Measurements from ENCODE around the gene DLL4.

Gene DLL4

GRCh38 chr15:40891810-40892446 is 37.2 kb upstream of the DLL4 start:
- Histone ChIP-seq H4K20me1 (ENCODE audit: control insufficient read depth, insufficient read depth, low read depth, low read length) (no peaks in the 10 kb centered on the region), H3K9me3 (ENCODE audit: control insufficient read depth, insufficient read depth, low read length) (no peaks in the 10 kb centered on the region), H3F3A (ENCODE audit: control insufficient read depth, insufficient read depth) (no peaks in the 10 kb centered on the region), H3K27me3 (ENCODE audit: control insufficient read depth, low read length) (no peaks in the 10 kb centered on the region), H3K4me2 (ENCODE audit: low read length) (peak overlapping the region; percentile 49), H3K4me3 (ENCODE audit: low read length) (no peak overlapping the region), H3K79me2 (ENCODE audit: control insufficient read depth, low read length) (peaks cover 20% of the 10 kb centered on the region), H3K9me2 (replicated peaks; ENCODE audit: control insufficient read depth, low read length) (no peaks in the 10 kb centered on the region), H3K36me3 (ENCODE audit: control insufficient read depth, low read length) (peaks cover 13% of the 10 kb centered on the region), H3K27ac (ENCODE audit: low read depth, low read length) (no peak overlapping the region), H3K4me1 (ENCODE audit: control insufficient read depth, low read length) (peaks cover 34% of the 10 kb centered on the region)
- no peak for TF ChIP-seq EZH2phosphoT487 (IDR thresholded peaks at IDR 0.05; ENCODE audit: borderline replicate concordance, low read length)
- peak; percentile 86 for TF ChIP-seq CTCF (IDR thresholded peaks at IDR 0.05; ENCODE audit: low read depth, low read length, poor library complexity, severe bottlenecking)

DNA sequence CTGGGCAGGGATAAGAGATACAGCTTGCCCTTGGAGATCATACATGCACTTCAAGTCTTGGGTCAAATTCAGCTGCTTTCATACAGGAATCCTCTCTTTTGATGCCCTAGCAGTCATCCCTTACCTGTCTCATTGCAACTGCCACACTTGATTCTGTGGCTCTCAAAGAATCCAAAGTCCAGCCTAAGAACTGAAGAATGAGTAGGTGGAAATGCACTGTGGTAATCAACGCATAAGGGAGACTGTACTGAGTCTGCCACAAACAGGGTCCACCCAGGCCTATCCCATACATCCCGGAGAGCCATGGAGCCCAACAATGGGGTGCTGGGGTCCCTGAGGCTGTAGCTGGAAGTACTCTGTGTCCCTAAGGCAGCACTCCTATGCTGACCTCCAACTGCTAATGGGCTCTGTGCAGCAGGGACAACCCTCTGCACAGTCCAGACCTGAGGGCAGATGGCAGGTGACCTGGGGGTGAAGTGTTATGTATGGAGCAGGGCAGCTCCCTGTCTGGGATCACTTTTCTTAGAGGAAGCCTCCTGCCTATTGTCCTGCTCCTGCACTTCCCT is 36.6 kb upstream of the DLL4 start:
- peaks cover 34% of the 10 kb centered on the region for H3K4me1 ChIP-seq (ENCODE audit: control insufficient read depth, low read length)
- TF ChIP-seq EZH2phosphoT487 (IDR thresholded peaks at IDR 0.05; ENCODE audit: borderline replicate concordance, low read length) (no peak), CTCF (IDR thresholded peaks at IDR 0.05; ENCODE audit: low read depth, low read length, poor library complexity, severe bottlenecking) (no peak)
- peaks cover 3% of the 10 kb centered on the region for H3F3A ChIP-seq (ENCODE audit: control insufficient read depth, insufficient read depth)
- no peak overlapping the region for H3K4me2 ChIP-seq (ENCODE audit: low read length)
- no peaks in the 10 kb centered on the region for H3K9me3 ChIP-seq (ENCODE audit: control insufficient read depth, insufficient read depth, low read length)
- peaks cover 17% of the 10 kb centered on the region for H3K36me3 ChIP-seq (ENCODE audit: control insufficient read depth, low read length)
- H3K27ac ChIP-seq (ENCODE audit: low read depth, low read length): no peak overlapping the region
- H3K4me3 ChIP-seq (ENCODE audit: low read length): no peak overlapping the region
- no peaks in the 10 kb centered on the region for H4K20me1 ChIP-seq (ENCODE audit: control insufficient read depth, insufficient read depth, low read depth, low read length)
- H3K79me2 ChIP-seq (ENCODE audit: control insufficient read depth, low read length): peaks cover 20% of the 10 kb centered on the region
- no peaks in the 10 kb centered on the region for H3K9me2 ChIP-seq (replicated peaks; ENCODE audit: control insufficient read depth, low read length)
- H3K27me3 ChIP-seq (ENCODE audit: control insufficient read depth, low read length): no peaks in the 10 kb centered on the region

GRCh38 chr15:40893019-40893670 is 36.0 kb upstream of the DLL4 start:
- Histone ChIP-seq H4K20me1 (ENCODE audit: control insufficient read depth, insufficient read depth, low read depth, low read length) (no peaks in the 10 kb centered on the region), H3K27ac (ENCODE audit: low read depth, low read length) (no peak overlapping the region), H3K27me3 (ENCODE audit: control insufficient read depth, low read length) (no peaks in the 10 kb centered on the region), H3K79me2 (ENCODE audit: control insufficient read depth, low read length) (peaks cover 20% of the 10 kb centered on the region), H3F3A (ENCODE audit: control insufficient read depth, insufficient read depth) (peaks cover 4% of the 10 kb centered on the region), H3K36me3 (ENCODE audit: control insufficient read depth, low read length) (peaks cover 17% of the 10 kb centered on the region), H3K9me3 (ENCODE audit: control insufficient read depth, insufficient read depth, low read length) (no peaks in the 10 kb centered on the region), H3K4me1 (ENCODE audit: control insufficient read depth, low read length) (peaks cover 34% of the 10 kb centered on the region), H3K9me2 (replicated peaks; ENCODE audit: control insufficient read depth, low read length) (no peaks in the 10 kb centered on the region), H3K4me2 (ENCODE audit: low read length) (no peak overlapping the region), H3K4me3 (ENCODE audit: low read length) (no peak overlapping the region)
- TF ChIP-seq EZH2phosphoT487 (IDR thresholded peaks at IDR 0.05; ENCODE audit: borderline replicate concordance, low read length) (no peak), CTCF (IDR thresholded peaks at IDR 0.05; ENCODE audit: low read depth, low read length, poor library complexity, severe bottlenecking) (no peak)
